Stimulated activated CD4-positive, alpha-beta T cell treated with anti-CD3 and anti-CD28 coated beads, Interleukin-12 subunit alpha, Interleukin-12 subunit beta, amount 100 ng/mL, for 48 hours (primary cell): ENCODE measurements around the gene SAMD1.

ENCODE experiments used
- DNase-seq, 3 donors: peaks; one replicate each; pipeline ENCODE4 v3.0.0-alpha.2; 2020; ENCODE audit warnings: low read depth in 2 of 3, low spot score in 1 of 3

SAMD1 gene

GRCh38 chr19:14113762-14114414 lies 23.3 kb upstream of the SAMD1 start:
- peak; percentile 44 to 50 (median 46) for DNase-seq

DNA sequence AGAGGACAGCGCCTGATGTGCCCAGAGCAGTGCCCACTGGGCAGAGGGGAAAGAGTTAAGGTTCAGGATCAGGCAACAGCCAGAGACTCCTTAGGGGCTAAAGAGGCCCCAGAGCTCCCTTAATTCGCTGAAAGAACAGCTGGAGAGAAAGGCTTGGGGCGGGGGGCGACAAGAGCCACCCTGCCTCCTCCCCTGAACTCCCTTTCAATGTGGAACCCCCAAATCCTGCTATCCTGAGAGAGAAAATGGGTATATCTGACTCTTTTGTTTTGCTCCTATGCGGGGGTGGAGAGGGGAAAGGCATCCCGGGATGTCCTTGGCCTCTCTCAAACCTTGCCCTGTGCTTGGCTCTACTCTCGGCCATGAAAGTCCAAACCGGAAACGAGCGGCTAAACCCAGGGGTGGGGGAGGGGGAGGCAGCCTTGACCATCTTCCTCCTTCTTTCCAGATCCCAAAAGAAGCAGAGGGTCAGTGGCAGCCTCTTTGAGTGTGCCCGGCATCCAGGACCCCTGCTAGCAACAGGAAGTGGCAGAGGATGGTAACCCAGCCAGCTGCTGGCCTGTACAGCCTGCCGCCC lies 22.3 kb upstream of the SAMD1 start:
- no peak for DNase-seq

DNA sequence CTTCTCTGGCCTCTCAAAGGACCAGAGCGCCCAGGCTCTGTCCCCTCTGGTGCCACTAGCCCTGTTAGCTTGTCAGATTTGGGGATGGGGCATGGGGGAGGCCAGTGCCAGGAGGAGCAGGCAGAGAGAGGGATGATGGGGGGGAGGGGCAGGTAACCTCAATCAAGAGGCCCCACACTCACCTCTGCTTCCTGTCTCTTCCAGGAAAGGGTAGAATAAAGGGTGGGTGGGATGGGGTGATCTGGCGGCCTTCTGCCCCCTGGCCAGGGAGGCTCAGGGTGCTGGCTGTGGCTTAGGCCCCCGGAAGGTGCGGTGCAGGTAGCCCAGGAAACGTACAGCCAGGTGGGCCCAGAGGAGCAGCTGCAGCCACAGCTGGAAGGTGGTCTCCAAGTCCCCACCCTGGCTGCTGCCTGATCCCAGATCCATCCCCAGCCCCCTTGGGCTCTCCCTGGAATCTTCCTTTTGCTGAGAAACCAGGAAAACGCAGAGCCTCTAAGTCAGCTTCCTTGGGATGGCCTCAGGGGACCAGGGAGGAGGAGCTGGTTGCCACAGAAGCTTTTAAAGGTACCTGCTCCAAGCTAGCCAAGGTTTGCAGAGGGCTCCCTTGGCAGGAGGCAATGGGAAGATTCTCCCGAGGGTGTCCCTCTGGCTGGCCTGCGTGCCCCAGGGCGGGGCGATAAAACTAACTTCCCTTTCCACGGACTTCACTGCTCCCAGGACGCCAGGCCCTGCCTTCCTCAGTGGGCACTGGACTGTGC lies 21.7 kb upstream of the SAMD1 start:
- DNase-seq, result no peak

- no peak for DNase-seq
Observed at GRCh38 chr19:14111486-14111885, 20.9 kb upstream of the SAMD1 start.

DNA sequence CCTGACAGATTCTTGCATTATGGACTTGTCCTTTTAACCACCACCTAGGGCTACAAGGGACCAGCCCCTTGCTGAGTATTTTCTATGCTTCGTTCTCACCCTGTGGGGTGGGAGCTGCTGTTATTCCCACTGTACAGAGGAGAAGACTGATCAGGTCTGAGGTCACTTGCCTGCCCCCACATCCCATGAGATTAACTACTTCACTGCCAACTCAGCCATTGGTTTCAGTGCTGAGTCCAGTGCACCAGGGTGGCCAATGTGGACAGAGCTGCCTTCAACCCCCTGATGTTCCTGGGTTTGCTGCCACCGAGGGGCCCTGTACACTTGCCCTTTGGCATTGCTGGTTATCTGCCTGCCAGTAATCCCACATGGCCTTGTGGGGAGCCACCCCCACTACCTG lies 20.1 kb upstream of the SAMD1 start:
- no peak for DNase-seq

DNA sequence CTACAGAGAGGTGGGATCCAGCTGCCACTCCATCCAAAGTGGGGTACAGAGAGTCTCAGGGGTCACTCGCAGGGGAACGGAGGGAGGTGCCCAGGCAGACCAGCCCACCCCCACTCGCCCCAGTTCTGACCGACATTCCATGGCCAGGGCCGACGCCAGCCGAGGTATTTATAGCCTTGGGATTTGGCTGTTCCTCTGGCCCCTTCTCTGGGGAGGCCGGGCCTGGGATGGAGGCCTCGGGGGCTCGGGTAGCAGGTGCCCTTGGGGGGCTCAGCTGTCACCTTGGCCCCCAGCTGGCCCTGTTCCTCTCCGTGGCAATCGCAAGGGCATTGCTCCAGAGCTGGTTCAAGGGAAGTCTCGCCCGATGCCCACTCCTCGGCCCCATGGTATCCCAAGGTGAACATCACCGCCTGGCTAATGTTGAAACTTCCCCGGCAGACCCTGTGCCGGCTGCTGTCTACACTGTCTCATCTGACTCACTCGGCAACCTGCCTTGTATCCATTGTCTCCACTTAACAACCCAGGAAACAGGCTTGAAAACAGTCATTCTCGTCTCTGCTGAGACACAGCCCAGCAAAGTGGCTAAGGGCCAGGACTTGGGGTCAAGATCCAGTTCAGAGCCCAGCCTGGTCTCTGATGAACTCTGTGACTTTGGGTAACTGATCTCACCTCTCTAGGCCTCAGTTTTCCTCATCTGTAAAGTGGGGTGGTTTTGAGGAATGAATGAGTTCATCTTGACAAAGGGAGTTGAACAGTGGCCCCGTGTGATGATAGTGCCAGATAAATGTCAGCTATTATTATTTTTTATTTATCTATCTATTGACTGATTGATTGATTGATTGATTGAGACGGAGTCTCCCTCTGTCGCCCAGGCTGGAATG lies 17.3 kb upstream of the SAMD1 start:
- DNase-seq, result no peak

DNA sequence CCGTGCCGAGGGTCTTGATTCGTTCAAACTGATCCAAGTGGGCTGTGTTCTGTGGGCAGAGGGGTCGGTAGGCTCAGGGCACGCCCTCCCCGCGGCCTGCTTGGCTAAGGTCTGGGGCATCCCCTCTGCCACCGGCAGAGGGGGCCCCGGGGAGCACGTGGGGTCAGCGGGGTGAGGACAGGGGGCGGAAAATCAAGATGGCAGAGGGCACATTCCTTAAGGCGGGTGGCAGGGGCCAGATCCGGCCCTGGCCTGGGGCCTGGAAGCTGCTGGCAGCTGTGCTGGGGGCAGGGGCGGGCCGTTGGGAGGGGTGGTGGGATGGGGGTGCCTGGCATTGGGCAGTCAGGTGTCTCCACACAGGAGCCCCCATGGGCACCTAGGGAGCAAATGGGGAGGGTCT lies 16.3 kb upstream of the SAMD1 start:
- DNase-seq, result no peak

GRCh38 chr19:14105680-14106079 lies 15.1 kb upstream of the SAMD1 start:
- DNase-seq, result no peak

- DNase-seq, result no peak
Observed at GRCh38 chr19:14103310-14103709, 12.8 kb upstream of the SAMD1 start.

DNA sequence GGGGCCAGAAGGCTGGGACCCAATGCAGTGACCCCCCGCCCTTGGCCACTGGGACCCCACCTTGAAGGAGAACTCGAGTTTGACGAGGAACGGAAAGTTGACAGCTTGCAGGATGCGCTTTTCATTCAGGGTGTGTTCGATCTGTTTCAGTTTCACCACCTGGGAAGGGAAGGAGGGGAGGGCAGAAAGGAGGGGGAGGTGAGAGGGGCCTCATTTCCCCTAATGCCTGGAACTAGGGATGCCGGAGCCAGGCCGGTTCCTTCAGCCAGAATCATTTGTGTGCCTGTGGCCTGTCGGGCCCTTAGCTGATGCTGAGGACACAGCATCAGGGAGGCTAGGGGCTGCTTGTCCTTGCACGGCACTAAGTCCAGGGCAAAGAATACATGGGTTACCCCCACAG lies 12.2 kb upstream of the SAMD1 start:
- no peak for DNase-seq

DNA sequence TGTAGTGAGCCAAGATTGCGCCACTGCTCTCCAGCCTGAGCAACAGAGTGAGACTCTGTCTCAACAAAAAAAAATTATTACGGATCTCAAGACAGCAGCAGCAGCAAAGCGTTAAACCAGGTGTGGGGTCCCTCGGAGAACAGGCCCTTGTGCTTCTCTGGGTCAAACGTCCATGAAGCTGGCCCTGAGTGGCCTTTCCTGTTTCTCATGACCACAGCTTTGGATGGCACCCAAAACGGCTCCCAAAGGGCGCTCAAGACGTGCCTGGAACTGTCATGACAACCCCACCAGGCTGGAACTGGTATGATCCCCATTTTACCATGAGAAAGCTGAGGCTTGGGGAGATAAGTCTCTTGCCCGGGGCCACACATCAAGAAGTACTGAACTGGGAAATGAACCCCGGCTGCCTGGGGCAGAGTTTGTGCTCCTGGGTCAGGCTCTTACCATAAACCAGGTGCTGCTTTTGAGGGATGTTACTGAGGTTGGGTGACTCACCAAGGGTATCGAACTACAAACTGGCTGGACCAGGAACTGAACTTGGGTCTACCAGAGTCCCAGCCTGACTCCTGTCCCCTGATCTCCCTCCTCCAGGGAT lies 11.6 kb upstream of the SAMD1 start:
- DNase-seq, result no peak

DNA sequence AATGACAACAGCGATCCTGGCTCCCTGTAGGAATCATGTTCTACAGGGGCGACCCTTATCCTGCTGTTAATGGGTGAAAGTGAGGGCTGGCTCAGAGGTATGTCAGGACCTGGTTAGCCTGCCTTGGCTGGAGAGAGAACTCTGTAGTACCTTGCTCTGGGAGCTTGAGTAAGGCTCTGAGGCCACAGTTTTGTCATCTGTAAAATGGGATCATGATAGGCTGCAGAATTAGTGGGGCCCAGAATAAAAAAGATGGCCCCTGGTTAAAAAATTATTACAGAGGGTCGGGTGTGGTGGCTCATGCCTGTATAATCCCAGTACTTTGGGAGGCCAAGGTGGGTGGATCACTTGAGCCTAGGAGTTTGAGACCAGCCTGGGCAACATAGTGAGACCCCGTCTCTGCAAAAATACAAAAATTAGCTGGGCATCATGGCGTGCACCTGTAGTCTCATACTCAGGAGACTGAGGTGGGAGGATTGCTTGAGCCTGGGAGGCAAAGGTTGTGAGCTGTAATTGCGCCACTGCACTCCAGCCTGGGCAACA lies 10.5 kb upstream of the SAMD1 start:
- no peak for DNase-seq

DNA sequence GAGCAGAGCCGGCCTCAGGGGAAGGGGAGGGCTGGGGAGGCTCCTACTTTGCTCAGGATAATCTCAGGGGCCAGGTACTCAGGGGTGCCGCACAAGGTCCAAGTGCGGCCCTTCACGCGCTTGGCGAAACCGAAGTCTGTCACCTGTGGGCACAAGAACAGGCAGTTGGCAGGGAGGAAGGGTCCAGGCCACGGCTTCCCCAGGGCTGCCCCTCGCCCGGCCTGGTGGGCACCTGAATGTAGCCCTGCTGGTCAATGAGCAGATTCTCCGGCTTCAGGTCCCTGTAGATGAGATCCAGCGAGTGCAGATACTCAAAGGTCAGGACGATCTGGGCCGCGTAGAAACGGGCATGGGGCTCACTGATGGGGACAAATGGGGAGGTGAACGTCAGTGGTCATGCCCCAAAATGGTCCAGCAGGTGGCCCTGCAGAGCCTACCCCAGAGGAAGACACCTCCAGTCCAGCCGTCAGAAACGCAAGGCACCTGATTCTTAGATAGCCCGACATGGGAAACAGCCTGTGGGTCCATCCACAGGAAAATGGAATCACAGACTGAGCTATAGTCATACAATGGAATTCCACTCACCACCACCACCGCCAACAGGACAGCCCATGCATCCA lies 7.1 kb upstream of the SAMD1 start:
- no peak for DNase-seq

DNA sequence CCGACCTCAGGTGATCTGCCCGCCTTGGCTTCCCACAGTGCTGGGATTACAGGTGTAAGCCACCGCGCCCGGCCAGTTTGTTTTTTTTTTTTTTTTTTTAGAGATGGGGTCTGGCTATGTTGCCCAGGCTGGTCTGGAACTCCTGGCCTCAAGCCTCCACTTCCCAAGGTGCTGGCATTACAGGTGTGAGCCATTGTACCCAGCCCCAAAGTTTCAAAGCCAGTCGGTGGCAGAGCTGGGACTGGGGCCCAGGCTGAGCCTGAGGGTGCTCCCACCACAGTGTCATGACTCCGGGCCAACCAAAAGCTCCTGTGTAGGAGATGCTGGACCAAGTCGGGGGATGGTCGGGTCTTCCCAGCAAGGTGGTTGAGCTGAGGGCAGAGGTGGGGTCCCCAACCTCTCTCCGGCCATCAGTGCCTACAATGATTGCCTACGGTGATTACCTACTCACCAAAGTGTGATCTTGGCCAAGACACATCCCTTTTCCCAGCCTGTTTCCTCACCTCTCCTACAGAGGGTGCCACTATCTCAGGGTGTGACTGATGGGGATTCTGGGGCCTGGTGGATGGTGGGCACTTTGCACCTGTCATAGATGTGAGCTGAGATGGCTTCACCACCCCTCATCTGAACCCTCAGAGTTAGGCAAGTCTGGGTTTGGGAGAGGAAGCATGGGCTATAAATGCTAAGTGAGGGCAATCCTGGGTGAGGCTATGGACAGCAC lies 5.9 kb upstream of the SAMD1 start:
- no peak for DNase-seq

GRCh38 chr19:14094854-14095253 lies 4.3 kb upstream of the SAMD1 start:
- no peak for DNase-seq

DNA sequence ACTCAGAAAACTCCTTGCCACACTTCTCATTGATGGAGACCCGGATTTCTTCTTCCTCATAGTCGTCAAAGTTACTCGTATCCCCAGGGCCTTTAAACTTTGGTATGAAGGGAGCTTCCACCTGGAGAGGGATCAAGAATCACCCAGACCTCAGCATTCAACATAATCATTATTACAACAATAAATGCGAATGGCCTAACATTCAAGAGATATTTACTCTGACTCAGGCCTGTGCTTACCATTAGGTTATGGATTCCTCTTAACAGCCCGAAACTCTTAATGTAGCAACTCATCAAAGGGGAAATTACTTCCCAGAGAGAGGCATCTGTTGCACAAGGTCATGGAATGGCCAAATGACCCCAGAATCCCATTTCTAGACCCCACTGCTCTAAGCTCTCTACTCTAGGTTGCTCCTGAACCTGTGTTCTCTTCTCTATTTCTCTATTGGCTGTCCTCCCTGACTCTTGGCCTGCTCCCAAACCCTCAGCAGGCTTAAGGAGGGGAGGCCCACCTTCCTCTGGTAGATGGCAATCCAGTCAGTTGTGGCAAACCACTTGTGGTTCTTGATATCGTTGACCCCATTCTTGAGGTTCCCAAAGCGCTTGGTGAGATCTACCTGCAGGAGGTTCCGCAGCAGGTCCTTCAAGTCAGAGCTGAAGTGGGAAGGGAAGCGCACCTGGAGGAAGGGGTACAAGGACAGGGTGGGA lies 2.7 kb upstream of the SAMD1 start:
- DNase-seq, result no peak

DNA sequence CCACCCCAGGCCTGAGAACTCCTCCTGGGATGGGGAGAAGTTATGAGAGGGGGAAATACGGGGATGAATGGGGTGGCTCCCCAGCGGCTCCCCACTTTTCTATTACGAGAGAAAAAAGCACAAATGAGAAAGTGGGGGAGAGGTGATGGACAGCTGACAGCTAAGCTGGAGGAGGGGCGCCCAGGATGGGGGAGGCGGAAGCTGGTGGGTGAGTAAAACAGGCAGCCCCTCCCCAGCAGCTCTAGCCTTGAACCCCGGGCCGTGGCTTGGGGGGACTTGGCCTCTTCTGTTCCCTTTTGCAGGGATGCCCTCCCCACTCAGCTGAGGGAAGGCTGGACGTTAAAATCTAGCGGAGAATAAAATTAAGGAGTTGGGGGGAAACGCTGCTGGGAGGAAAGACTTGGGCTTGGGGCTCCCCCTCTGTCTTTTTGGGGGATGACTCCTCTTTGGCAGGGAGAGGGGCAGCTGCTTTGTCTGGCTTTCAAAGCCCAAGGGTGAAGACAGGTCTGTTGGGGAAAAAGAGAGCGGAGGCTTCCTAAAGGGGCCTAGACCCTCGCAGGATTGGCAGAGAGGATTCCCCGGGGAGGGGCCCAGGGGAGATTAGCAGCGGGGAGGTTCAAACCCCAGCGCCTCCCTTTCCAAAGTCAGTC lies 1.4 kb upstream of the SAMD1 start:
- DNase-seq, result no peak

GRCh38 chr19:14091081-14091812 lies 696 bp upstream of the SAMD1 start:
- DNase-seq, result peak; percentile 44 to 72 (median 61)
